Measurements from ENCODE around the gene DDX6. TPM values are rescaled to one million over a fixed set of nuclear protein-coding genes. Genes with fewer than 3 reads are reported as not detected.
"Not testable (repeated sequence)": the region's sequence is repeated elsewhere in the genome, so short reads cannot be mapped to it uniquely, and the experiment has no call there.

Gene DDX6
- total RNA-seq, 4 donors from 2014 or later: 69.7 to 96.9 (median 84.6) TPM

GRCh38 chr11:118827118-118827517 lies 36.2 kb upstream of the DDX6 start:
- WGBS, 2 donors: 84 to 86% methylated on average over 4 to 7 of the region's 7 CpGs
- Histone ChIP-seq H3K9me3 (no peaks in the 10 kb centered on the region), H3K4me1 (no peaks in the 10 kb centered on the region), H3K27ac (no peak overlapping the region), H3K4me3 (no peak overlapping the region), H3K27me3 (no peaks in the 10 kb centered on the region), H3K36me3 (no peaks in the 10 kb centered on the region)
- TF ChIP-seq POLR2A (IDR thresholded peaks at IDR 0.05): no peak
- TF ChIP-seq CTCF (IDR thresholded peaks at IDR 0.05): no peak
- intact Hi-C loops (cut with DNase I): no loop called here
- no peak for DNase-seq

DNA sequence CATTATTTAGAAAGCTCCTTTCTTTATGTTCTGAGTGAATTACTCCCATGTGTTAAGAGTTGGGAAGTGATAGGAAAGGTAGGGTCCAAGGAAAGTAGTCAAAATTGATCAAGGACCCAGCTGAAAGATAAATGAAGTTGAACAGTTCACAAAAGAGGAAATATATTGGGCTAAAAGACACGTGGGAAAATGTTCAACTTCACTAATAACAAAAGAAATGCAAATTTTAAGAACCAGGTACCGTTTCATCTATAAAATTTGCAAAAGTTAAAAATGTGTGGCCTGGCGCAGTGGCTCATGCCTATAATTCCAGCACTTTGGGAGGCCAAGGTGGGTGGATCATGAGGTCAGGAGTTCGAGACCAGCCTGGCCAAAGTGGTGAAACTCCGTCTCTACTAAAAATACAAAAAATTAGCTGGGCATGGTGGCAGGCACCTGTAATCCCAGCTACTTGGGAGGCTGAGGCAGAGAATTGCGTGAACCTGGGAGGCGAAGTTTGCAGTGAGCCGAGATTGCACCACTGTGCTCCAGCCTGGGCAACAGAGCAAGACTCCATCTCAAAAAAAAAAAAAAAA lies 32.1 kb upstream of the DDX6 start:
- H3K9me3 ChIP-seq; H3K36me3 ChIP-seq; H3K27me3 ChIP-seq; H3K27ac ChIP-seq; DNase-seq; intact Hi-C loops (cut with DNase I); H3K4me3 ChIP-seq: not testable (repeated sequence)
- H3K4me1 ChIP-seq: peaks cover 0 to 14% (median 8%) of the 10 kb centered on the region in 3 donors
- 85 to 86% methylated on average over 8 of the region's 8 CpGs for WGBS, 2 donors

GRCh38 chr11:118820412-118821357 lies 29.7 kb upstream of the DDX6 start:
- H3K27ac ChIP-seq: peak overlapping the region in 3 of 4 donors; percentile 38 to 72 (median 42)
- intact Hi-C loops (cut with DNase I): no loop called here

GRCh38 chr11:118820025-118820379 lies 29.0 kb upstream of the DDX6 start:
- DNase-seq; H3K9me3 ChIP-seq; H3K27me3 ChIP-seq; H3K36me3 ChIP-seq; H3K4me3 ChIP-seq; intact Hi-C loops (cut with DNase I): not testable (repeated sequence)
- peak overlapping the region in 2 of 4 donors; percentile 42 to 72 for H3K27ac ChIP-seq
- peaks cover 0 to 14% (median 8%) of the 10 kb centered on the region in 3 donors for H3K4me1 ChIP-seq
- 91 to 93% methylated on average over 4 to 6 of the region's 7 CpGs for WGBS, 2 donors

More at GRCh38 chr11:118820412-118821357, 29.7 kb upstream of the DDX6 start:
- H3K9me3 ChIP-seq: no peaks in the 10 kb centered on the region
- H3K36me3 ChIP-seq: no peaks in the 10 kb centered on the region
- H3K4me3 ChIP-seq: no peak overlapping the region
- no peak for DNase-seq
- peaks cover 0 to 14% (median 8%) of the 10 kb centered on the region in 3 donors for H3K4me1 ChIP-seq
- no peak for TF ChIP-seq POLR2A (IDR thresholded peaks at IDR 0.05)
- H3K27me3 ChIP-seq: no peaks in the 10 kb centered on the region
- 36 to 40% methylated on average over 6 to 12 of the region's 14 CpGs for WGBS, 2 donors

DNA sequence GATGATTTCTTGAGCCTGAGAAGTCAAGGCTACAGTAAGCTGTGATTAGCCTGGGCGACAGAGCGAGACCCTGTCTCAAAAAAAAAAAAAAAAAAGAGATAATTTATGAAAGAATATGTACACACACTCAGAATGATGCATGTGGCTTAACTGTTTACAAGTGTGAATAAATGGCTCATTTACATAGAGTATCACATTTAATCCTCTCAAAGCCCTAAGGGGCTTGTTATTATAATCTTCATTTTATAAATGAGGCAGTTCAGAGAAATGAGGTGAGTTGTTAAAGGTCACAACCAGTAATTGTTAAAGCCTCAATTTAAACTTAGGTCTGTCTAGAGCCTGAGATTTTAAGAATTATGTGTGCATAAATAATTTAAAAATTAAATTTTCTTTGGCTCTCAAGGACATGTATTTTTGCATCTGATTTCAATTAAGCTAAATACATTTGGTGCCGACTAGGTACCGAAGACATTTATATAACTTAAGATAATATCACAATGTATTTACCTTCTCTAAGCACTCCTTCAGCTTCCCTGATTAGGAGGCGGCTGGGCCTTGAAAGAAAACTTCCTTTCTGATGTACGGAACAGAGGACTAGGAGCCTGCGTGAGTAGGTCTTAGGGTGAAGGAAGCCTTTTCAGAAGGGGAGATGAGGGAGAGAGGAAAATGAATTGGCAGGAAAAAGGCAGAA lies 28.5 kb upstream of the DDX6 start:
- Histone ChIP-seq H3K9me3 (no peaks in the 10 kb centered on the region), H3K27ac (no peak overlapping the region), H3K27me3 (no peaks in the 10 kb centered on the region), H3K4me1 (peaks cover 0 to 14% (median 8%) of the 10 kb centered on the region in 3 donors), H3K36me3 (no peaks in the 10 kb centered on the region), H3K4me3 (no peak overlapping the region)
- TF ChIP-seq POLR2A (IDR thresholded peaks at IDR 0.05) (no peak), CTCF (IDR thresholded peaks at IDR 0.05) (no peak)
- WGBS, 2 donors: 81 to 86% methylated on average over 7 of the region's 7 CpGs
- intact Hi-C loops (cut with DNase I): no loop called here
- DNase-seq: no peak

- Histone ChIP-seq H3K27ac (no peak overlapping the region), H3K36me3 (no peaks in the 10 kb centered on the region), H3K4me1 (peaks cover 0 to 14% (median 8%) of the 10 kb centered on the region in 3 donors), H3K4me3 (no peak overlapping the region), H3K9me3 (no peaks in the 10 kb centered on the region), H3K27me3 (no peaks in the 10 kb centered on the region)
- TF ChIP-seq POLR2A (IDR thresholded peaks at IDR 0.05): no peak
- TF ChIP-seq CTCF (IDR thresholded peaks at IDR 0.05): no peak
- no peak for DNase-seq
- intact Hi-C loops (cut with DNase I): no loop called here
- WGBS, 2 donors: 94 to 96% methylated on average over 4 of the region's 4 CpGs
Observed at GRCh38 chr11:118818130-118818529, 27.2 kb upstream of the DDX6 start.

Measured in esophagus squamous epithelium (tissue), 5 donors.